Activated T-cell treated with anti-CD3 and anti-CD28 coated beads, Interleukin-2, amount 50 U/mL, for 48 hours (primary cell): ENCODE data around the gene ZSCAN22.

Experiments
- DNase-seq, 2 experiments: peaks; one replicate each; pipeline ENCODE4 v3.0.0-alpha.2; 2020

ZSCAN22 gene

GRCh38 chr19:58379246-58379645, 52.5 kb downstream of the ZSCAN22 start:
- no peak for DNase-seq

- no peak for DNase-seq
These were observed 53.4 kb downstream of the ZSCAN22 start for GRCh38 chr19:58380037-58380661.

DNA sequence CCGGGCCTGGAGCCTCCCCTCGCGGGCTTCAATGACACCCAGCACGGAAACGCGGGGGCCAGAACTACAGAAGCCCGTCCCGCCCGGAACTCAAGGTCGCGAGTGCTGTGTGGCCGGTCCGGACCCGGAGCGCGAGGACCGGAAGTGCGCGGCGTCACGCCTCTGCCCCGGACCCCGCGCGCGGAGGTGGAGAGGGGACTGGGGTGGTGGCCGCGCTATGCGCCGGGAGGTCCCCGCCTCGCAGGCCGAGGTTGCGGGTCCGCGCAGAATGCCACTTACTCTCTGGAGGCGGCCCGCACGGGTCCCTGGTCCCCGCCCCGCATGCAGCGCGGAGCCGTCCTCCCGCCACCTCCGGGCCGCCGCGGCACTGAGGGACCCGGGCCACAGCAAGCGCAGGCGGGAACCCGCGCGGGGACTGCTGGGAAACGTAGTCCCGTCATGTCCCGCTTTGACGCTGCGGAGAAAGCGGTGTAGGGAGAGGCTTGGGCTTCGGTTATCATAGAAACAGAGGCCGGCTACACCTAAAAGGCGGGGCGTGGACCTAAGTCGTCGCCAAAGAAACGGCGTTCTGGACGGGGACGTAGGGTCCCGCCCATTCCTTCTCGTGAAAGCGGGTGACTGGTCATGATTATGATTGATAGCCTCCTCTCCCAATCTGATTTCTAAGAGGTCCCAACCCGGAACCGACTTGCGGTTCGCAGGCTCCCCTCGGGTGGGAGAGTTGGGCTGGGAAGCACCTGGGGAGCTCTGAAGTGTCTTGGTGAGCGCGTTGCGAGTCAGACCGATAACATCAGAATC, 54.1 kb downstream of the ZSCAN22 start, which contains the start of gene ZNF837:
TSS of gene ZNF837 (minus strand) at position 369 of the 798 bp plus-strand sequence. CDS start 11,698 bp downstream, outside the sequence.
- peak; percentile 95 to 97 for DNase-seq

GRCh38 chr19:58381460-58382212, 54.8 kb downstream of the ZSCAN22 start:
- no peak for DNase-seq

DNA sequence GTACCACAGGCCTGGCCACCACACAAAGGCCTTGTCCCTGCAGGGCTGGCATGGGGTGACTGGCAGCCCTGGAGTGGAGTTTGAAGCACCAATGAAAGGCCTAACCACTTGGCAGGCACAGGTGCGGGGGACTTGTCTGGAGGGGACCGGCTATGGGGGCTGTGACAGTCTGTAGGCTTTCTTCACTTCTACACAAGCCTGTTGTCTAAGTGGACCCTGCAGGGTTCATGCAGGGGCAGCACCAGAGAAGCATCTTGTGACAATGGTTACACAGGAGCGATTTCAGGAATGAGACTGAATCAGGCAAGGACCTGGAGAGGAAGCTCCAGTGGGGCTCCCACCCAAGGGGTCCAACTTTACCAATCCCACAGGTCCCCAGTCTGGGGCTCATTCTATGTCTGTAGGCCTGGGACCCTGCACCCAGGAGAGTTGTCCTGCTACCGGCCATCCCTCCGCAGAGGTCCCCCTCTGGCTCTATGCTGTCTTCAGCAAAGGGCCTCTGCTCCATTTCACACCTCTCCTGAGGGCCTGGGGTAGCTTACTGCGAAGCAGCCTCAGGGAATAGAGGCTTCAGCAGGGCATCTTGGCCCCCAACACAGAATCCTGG, 56.3 kb downstream of the ZSCAN22 start:
- no peak for DNase-seq

DNA sequence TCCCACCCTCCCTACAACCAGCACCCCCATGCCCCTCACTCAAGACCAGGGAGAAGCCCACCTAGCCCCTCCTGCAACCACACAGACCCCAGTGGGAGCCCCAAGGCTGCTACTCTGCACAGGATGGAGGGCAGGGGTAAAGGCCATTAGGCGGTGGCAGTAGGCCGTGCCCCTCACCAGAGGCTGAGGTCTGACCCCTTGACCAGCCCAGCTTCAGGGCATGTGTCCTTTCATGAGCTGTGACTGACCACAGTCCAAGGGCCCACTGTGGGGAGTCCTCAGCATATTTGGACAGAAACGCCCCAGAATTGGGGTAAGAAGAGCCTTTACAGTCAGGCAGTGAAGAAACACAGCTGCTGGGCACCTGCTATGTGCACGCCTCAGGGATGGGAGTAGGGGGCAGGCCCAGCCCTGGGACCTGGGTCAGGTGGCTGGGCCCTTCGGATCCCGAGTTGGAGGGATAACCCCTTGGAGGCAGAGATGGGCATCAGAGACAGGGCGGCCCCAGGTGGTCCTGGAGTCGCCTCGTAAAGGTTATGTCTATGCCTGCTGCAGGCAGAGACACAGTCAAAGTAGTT, 58.6 kb downstream of the ZSCAN22 start:
- DNase-seq: no peak

DNA sequence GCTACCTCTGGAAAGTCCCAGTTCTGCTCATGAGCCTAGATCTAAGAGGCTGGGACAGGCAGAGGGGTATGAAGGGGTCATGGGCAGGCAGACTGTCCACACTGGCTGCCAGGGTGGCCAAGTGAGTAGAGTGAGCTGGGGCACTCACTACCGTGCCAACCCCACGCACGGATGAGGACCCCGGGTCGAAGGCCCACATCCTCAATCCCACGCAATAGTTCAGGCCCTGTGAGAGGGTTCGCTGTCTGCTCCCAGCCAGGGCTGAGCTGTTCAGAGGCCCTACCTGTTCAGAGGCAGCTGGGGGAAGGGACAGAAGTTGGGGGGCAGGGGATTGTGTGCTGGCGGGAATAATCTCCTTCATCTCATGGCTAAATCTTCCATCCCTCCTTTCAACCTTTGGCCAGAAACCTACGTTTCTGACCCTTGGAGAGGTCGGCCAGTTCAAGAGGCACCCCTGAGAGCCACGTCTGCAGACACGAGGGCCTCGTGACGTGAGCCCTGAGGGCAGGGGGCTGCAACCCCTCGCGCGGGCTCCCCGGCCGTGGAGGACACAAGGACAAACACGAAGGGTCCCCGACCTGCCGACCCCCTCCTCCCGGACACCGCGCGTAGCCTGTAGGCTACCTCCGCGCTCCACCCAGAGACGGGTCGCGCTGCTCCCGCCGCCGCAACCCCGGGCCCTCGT, 59.2 kb downstream of the ZSCAN22 start:
- DNase-seq: peak; percentile 63 to 66

DNA sequence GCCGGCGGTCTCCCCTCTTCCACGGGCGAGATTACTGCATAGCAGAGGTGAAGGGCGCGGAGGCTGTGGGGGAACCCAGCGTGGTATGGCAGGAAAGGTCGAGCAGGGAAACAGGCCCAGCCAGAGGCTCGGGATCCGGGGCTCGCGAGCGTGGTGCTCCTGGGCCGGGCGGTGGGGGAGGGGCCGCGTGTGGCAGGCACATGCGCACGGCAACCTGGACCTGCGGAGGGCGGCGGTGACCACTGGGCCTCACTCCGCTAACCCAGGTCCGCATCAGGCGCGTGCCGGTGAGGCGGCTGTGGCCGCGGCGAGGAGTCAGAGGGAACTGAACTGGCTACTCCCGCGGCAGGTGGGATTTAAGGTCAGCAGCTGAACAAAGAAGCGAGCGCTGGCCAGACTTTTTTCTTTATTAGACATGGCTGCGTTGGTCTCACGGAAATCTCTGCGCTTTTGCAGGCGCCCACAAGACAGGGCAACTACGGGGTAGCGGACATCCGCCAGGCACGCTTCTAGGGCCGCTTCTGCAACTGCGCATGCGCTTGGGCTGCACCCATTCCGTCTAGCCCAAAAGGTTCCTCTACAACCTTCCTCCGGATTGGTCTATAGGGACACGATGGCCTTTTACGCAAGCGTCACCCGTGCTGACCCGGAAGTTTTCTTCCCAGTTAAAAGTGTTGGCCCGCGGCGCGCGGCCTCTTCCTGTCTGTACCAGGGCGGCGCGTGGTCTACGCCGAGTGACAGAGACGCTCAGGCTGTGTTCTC, 60.0 kb downstream of the ZSCAN22 start, which contains the start of gene RPS5:
TSS of gene RPS5 (plus strand) at position 694 of the 762 bp plus-strand sequence. CDS start 869 bp downstream, outside the sequence.
- DNase-seq: peak; percentile 96

GRCh38 chr19:58387338-58388174, 60.8 kb downstream of the ZSCAN22 start:
- peak in 1 of 2 experiments; percentile 34 for DNase-seq

DNA sequence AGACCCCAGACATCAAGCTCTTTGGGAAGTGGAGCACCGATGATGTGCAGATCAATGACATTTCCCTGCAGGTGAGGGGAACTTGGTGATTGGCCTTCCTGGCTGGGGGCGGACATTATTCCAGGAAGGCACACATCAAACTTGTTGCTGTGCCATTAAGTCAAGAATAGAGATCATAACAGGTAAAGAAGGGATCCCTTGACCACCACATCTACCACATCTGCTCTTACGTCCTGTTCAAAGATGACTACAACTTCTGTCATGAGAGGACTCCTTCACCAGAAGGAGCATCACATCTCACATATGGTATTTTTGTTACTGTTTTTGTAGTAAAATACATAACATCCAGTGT, 61.4 kb downstream of the ZSCAN22 start:
- DNase-seq: no peak
